GM19397 (cell line): Measurements from ENCODE around the gene MED20.
A peak's percentile ranks its signal among the peaks of the same experiment; 100 is the strongest.

Experiments
- ATAC-seq: cut with Tn5 transposase; IDR thresholded peaks from one replicate; pipeline ENCODE4 v1.9.1; 2021; ENCODE audit warnings: mild to moderate bottlenecking, moderate library complexity; ENCODE audit not compliant: unreplicated experiment

MED20 gene

DNA sequence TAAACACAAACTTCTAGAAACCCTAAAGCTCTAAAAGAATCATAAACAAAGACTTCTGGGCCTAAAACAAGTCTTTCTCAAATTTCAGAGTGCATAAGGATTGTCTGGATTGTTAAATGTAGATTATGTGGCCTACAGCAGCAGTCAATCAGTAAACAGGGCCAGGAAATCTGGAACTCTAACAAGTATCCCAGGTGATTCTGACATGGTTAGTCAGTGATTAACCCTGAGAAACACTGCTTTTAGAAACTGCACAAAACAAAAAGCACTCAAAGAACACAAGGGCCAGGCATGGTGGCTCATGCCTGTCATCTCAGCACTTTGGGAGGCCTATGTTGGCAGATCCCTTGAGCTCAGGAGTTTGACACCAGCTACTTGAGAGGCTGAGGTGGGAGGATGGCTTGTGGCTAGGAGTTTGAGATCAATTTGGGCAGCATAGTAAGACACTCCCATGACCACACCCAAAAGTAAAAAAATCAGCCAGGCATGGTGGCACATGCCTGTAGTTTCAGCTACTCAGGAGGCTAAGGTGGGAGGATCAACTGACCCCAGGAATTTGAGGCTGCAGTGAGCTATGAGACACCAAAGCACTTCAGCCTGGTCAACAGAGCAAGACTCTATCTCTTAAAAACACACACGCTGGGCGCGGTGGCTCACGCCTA lies 5.9 kb downstream of the MED20 start:
- no peak for ATAC-seq

DNA sequence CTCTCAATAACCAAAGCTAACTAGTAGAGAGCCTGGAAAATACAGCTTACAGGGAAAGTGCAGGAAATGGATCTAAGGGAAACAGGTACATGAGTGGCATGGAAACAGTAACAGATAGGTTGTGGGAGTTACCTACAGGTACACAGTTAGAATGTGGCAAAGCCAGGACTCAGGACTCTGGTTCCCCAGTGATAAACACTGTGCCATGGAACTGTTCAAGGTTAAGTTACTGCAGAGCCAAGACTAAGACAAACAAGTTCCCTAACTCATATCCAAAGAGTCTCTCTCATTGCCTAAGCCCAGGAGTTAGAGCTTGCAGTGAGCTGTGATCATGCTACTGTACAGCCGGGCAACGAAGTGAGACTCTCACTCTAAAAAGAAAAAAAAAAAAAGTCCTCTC lies 6.6 kb downstream of the MED20 start:
- ATAC-seq: no peak

DNA sequence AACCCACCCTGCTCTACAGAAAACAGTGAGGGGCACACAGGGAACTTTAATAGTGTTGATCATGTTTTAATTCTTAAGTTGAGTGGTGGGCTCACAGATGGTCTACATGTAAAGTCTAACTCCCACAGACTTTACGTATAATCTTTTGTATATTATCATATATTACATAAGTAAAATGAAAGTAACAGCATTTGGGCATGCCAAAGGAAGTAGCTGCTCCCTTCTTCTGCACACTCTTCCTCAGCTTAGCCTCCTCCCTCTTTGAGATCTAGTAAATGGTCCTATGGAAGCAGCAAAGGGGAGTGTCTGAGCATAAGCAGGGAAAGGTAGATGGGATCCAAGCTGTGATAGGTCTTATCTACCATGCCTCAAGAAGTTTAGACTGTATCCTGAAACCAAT lies 11.2 kb downstream of the MED20 start:
- ATAC-seq: no peak

DNA sequence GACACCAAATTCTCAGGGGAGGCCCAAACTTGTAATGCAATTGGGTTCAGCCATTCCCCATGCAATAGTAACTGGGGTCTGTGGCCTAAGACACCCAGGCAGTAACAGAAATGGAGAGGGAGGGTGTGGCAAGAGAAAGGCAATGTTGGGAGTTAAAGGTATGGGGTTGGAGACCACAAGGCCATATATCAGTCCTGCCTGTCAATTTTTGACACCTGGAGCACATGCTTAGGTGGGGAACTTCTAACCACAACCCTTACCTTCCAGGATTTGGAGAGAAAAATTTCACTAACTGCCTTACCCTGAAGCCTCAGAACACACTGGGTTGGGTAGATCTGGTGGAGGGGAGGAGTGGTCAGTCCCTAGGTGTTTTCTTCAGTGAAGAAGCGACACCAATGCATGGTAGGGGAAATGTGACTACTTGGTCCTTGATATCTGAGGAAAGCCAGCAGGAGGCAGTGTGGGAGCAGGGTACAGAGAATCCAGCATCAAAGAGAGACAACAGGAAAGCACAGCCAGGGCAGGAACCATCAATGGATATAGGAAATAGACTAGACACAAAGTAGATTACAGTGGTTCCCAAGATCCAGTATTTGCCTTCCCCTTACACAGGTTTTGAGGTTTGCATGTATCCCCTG lies 18.9 kb downstream of the MED20 start:
- ATAC-seq: no peak

DNA sequence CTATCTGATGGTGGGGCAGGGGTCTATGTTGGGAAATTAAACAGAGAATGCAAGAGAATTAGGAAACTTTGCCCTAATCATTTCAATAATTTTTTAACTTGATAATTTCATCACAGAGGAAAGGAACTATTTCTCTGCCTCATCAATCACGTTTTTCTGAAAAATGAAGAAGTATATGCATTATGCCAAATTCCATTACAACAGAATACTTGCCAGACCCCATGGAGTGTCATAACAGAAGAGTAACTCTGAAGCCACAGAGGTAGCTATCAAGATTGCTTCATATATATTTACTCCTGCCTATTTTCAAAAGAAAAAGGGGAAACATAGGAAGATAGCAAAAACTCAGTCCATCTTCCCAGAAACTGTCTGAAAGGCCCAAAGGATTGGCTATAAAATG lies 20.1 kb downstream of the MED20 start:
- no peak for ATAC-seq

DNA sequence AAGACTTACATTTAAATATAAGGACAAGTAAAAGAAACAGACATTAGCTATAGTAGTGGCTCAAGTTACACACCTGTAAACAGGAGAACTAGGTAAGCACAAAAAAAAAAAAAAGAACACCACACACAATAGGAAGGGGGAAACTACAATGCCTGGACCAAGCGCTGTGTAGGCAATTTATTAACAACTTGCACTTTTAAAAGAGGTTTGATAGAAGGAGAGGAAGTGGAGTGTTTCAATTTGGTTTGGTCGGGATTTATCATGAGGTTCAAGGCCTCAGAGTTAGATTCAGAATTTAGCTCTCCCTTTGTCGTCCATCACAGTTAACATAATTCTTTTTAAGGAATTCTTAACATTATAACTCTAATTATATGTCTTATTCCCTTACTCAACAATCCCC lies 24.7 kb downstream of the MED20 start:
- no peak for ATAC-seq

DNA sequence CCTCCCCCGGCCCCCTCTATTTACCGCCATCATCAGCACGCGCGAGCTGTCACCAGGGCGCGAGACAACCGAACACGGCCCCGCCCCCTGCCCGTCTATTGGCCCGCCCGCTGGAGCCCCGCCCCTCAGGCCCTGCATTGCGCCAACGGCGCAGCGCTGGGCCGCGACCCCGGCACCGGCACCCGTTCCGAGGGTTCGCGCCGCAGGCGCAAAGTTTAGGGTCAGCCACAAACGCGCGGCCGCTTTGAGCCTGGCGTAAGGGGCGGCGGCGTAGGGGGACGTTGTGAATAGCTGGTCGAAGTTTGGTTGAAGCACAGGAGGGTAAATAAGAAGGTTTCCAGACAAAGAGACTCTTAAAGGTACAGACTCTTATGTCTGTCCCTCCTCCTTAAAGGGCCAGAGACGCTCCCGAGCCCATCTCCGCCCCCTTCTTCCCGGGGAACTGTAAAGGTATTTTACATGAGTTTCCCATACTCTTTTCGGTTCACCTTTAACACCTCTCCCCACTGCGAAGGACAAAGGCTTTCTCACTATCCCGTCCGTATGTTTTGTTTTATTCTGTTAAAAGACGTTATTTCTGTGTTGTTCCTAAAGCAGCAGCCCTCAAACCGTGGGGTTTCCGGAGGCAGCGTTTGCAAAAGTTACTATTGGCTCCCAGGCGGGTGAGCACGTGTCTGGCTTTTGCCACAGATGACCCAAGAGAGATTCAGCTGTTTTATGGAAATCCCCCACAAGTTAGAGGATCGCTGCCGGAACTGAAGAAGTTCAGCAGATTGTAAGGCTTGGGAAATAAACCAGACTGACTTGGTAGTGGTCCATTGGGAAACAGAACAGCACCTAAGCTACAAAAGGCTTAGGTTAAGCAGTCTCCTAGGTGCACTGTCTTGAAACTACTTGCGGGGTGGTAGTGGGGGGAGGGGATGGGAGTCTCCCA lies 25.4 kb downstream of the MED20 start, which contains the start of gene USP49:
Gene USP49, minus strand, starts transcription at position 76 of the 934 bp plus-strand sequence. CDS start 88,392 bp downstream, outside the sequence.
- ATAC-seq: peak; percentile 85

DNA sequence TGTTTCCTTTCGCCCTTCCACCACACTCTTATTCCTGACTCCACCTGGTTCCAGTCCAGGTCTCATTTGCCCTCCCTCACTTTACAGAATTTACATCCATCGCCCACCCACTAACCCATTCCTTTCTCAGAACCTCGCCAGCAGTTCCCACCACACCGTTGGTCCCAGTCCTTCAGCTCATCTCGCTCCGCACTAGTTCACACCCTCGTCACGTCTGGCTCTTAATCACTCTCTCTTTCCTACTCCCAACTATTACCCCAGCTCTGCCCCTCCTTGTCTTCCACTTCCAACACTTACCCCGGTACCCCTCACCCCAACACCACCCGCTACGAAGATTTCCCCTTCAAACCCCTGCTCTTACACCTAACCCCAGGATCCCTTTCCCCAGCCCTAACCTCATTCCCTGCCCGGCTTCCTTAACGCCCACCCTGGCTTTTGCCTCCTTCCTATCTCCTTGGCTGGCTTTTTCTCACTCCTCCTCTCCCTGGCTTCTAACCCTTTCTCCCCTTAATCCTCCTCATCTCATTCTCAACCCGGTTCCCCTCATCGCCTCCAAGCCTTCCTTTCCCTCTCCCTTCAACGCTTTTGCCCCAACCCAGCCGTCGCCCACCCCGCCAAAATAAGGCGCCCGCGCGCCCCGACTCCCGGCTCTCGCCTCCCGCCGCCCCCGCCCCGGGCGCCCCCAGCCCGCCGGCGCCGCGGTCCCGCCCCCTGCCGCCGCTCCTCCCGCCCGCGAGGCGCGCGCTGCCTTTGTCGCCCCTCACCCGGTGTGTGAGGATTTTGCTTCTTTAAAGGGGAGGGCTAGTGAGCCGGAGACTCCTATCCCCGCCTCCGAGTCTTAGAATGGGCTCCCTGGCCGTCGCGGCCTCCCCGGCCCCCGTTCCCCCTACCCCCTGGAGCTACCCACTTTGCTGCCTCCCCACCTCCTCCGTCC lies 26.3 kb downstream of the MED20 start:
- ATAC-seq: peak; percentile 32

DNA sequence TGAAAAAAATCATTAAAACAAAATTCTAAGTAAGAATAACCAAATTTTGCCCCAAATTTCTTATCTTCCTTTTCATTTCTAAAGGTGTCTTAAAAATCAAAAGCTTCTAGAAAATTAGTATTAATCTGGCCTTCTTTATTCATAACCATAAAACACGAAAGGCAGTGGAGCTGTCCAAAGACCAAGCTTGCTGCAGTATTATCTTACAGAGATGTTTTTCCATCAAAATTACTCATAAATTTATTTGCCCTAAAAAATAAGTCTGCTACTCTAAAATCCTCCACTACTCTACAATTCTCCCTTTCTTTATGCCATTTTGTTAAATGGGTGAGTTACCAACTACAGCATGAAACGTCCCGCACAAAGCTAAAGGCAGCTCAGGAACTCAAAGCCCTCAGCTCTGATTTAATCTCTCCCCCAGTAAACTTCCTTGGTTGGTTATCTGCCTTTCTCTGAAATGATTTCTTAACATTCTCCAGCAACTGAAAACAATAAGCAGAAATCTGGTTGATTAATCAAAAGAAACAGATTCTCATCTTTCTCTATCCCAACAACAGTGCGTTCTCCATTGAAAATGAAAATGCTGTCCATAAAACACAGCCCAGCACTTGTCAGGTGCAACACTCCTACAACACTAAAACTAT lies 27.9 kb downstream of the MED20 start:
- ATAC-seq: no peak

DNA sequence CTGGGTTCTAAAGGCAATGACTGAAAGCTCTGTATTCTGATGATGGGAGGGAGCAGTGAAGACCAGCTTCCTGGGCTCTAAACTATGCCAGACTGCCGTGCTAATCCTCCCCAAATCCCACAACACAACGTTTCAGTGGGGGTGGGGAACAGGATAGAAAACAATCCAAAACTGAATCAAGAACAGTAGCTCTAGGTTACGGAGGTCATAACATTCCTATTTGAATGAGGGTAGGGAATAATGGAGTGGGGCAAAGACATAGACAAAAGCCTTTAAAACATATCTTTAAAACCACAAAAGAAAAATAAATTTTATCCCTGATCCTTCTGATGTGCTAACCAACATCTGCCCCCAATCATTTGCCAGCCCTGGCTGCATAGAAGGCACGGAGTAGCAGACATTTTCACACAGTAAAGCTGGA lies 33.6 kb downstream of the MED20 start:
- no peak for ATAC-seq

DNA sequence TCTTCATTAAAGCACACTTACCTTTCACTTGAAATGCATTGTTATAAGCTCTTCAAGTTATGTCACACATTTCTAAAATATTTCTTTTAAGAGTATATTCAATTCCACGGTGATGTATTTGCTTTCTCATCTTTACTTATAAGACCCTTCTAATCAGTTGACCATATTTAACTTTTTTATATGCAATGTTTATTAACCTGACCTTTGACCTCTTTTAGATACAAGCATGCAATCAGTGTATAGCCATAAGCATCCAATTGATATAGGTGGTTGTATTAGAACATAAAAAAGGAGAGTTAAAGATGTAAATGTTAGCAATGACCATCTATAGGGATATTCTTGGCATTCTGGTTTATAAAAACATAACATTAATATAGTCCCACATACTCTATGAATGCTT lies 35.0 kb downstream of the MED20 start:
- ATAC-seq: no peak

DNA sequence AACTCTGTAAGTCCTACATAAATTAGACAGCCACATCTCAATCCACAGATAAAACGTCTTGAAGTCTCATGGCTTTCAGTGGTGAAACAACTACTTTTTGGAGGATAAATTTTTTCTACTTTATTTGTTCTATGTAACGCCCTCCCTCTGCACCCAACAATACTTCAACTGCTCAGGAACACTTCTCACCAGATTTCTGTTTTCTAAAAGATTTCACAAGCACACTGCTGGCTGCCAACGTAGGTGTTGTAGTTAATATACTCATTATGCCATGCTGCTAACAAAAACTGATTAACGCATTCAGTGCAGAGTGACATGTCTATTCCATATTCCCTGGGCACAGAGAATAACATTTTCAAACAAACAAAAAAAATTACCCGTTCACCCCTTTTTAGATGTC lies 36.0 kb downstream of the MED20 start:
- no peak for ATAC-seq

DNA sequence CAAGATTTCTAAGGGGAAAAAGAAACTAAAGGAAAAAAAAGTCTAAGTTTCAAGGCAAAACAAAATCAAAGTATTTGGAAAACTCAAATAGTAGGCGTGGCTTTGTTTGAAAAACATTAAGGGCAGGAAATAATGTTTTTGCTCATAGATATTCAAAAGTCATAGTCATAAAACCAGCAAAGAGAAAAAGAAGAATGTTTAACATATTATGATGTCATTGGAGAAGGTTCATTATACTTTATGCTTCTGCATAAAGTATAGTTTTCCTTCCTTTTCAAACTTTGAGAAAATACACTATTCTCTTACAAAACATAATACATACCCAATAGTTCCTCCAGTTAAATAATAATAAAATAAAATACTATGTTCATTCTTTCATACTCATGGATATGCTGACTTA lies 39.4 kb downstream of the MED20 start:
- ATAC-seq: no peak

DNA sequence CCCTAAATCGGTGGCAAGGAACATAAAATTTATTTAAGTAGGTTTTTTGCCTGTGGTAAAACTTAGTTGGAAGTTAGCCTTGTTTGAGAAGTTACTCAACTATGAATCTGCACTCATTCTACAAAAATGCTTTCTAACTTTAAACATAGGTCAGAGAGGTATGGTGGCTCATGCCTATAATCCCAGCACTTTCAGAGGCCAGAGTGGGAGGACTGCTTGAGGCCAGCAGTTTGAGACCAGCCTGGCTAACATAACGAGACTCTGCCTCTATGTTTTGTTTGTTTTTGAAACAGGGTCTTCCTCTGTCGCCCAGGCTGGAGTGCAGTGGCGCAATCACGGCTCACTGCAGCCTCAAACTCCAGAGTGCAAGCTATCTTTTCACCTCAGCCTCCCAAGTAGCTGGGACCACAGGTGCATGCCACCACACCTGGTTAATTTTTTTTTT lies 42.0 kb downstream of the MED20 start:
- ATAC-seq: no peak

DNA sequence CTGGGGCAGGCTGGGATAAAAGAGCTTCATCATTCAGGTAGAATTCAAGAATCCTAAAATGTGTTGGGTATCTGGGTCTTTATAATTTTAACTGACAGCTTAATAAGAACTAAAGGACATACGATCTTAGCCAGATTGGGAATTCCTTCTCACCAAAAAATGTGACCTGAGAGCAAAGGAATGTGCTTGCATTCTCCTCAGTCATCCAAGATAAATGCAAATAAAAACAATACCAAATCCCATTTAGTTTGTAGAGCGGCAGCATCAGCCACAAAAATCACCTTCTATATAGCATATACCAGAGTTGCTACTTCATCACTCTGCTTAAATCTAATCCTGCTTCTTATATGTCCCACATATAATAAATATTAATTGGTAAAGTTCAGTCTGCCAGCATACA lies 42.7 kb downstream of the MED20 start:
- no peak for ATAC-seq

DNA sequence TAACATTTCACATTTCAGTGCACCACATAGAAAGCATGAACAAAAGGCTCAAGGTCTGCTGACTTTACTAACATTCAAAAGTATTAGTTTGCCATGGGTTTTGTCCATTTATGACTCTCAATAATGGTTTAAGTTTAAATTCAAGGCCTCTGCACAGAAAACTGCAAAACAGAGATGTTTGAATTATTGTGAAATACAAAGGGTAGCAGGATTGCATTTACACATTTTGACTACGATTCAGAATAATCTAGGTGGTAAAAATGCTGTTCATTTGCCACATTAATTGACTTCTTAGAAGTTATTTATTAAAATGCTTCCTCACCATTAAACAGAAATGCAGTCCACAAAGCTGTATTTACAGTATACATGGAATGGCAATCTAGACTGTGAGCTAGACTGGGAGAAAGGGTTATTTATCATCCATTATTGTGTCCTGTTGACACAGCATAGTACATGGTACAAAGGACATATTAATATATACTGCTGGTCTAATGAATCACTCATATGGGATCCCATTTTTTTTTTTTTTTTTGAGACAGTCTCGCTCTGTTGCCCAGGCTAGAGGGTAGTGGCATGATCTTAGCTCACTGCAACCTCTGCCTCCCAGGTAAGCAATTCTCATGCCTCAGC lies 43.8 kb downstream of the MED20 start:
- ATAC-seq: no peak

DNA sequence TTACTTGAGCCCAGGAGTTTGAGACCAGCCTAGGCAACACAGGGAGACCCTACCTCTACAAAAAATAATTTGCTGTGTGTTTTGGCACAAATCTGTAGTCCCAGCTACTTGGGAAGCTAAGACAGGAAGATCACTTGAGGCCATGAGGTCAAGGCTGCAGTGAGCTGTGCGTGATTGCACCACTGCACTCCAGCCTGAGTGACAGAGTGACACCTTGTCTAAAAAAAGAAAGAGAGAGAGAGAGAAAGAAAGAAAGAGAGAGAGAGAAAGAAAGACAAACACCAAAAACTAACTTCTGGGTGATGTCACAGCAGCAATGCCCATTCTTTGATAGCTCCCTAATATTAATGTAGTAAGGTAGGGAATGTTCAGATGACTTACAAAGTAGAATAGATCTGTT lies 46.2 kb downstream of the MED20 start:
- ATAC-seq: no peak

DNA sequence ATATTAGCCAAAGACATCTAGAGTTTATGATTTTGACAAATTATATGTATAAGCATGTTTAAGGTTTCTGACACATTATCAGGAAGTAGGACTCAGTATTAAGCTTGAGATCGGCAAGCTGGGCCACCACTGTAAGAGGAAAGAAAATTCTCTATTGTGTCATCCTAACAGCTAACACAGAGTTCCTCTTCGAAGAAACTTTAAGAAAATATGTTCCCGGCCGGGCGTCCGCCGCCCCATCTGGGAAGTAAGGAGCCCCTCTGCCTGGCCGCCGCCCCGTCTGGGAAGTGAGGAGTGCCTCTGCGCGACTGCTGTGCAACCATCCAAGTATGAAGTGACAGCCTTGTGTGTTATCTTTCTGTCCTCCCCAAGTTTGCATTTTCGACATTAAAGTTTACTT lies 48.8 kb downstream of the MED20 start:
- ATAC-seq: no peak

DNA sequence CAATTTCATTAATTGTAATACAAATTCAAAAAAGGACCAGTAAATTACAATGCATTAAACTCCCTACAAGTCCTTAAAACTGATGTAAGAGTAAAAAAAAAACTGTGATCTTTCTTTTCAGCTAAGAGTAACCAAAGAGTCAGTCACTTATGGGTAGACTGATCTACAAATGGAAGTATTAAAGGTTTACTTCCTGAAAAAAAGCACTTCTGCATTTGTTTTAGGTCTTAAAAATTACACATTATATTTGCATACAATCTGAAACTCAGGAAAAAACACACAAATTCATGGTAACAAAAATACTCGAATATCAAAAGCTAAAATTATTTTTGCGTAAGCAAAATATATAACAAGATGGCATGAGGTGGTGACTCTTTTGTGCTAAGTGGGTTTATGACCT lies 49.2 kb downstream of the MED20 start:
- ATAC-seq: no peak

DNA sequence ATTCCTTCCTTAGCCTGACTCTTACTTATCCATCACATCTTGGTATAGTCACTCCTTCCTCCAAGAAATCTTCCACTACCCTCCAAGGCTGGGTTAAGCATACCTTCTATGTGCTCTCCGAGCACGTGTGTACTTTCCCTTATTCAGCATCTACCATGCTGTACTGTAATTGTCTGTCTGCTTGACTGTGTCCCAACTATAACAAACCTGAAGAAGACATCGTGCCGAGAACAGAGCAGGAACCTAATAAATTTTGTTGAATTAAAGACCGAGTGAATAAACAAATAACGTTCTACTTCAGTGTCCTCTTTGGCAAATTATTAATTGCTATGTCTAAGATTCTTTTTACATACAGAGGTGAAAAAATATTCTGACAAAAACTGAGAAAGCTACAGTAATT lies 61.6 kb downstream of the MED20 start:
- ATAC-seq: no peak
